H7 (cell line): ENCODE results near the gene SCRT2. TPM values are rescaled to one million over a fixed set of nuclear protein-coding genes. Genes with fewer than 3 reads are reported as not detected.

Source experiments
- DNase-seq: peaks from one replicate; pipeline ENCODE4 v3.0.0; 2012
- H3K27me3 ChIP-seq: 2 replicates; pipeline ENCODE4 v1.6.0; 2011; ENCODE audit warnings: mild to moderate bottlenecking, low read length; ENCODE audit not compliant: control insufficient read depth, insufficient read depth
- H3K36me3 ChIP-seq: replicated peaks from 2 replicates; pipeline ENCODE4 v1.5.1; 2011; ENCODE audit warnings: low read length; ENCODE audit not compliant: control insufficient read depth, insufficient read depth
- H3K4me3 ChIP-seq: 2 replicates; pipeline ENCODE4 v1.5.1; 2011; ENCODE audit warnings: low read depth, mild to moderate bottlenecking, control low read depth, low read length, moderate library complexity; ENCODE audit not compliant: insufficient read depth
- total RNA-seq: library from RNA; depleted of rRNA; stranded (reverse); fragments of >200 nt; shearing (Covaris generic); gene quantifications from 2 replicates; pipeline ENCODE4 v1.2.3, GENCODE V29; 2014

The SCRT2 gene
- total RNA-seq, 1 experiment from 2014 or later, result 0.03 TPM

DNA sequence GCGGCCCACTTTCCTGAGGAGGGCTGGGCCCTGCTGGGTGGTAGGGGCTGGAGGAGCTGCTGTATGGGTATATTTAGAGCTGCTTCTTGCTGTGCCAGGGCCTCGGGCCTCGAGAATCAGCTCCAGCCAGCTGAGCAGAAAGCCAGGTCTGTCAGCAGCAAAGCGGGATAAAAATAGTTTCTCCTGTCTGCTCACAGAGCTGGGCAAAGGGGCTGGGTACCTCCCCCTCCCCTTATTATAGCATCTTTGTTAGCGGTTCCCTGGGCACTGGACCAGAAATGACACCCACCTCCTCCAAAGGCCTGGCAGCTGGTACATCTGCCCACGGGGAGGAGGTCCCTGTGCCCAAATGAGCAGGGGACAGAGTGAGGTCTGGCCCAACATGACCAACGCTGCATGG lies 6.0 kb downstream of the SCRT2 start:
- Histone ChIP-seq H3K4me3 (no peak overlapping the region), H3K27me3 (peaks cover 17% of the 10 kb centered on the region), H3K36me3 (no peaks in the 10 kb centered on the region)
- DNase-seq, result no peak

DNA sequence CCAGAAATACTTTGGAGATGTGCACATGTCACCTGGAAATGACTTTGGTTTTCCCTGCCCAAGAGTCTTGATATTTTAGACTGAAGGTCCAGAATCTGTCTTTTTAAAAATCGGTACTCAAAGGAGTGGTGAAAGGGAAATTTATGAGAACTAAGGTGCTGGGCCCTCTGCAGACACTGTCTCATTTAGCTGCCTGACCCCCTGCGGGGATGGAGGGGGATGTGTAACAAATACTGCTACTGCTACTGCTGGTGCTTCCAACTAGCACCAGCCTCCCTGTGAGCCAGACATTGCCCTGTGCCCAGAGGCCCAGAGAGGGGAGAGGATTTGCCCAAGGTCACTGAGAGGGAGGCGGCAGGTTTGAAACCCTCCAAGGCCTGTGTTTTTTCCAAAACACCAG lies 7.0 kb downstream of the SCRT2 start:
- Histone ChIP-seq H3K27me3 (peaks cover 16% of the 10 kb centered on the region; the same call in 1 of the 2 replicates), H3K36me3 (no peaks in the 10 kb centered on the region), H3K4me3 (no peak overlapping the region)
- no peak for DNase-seq

- Histone ChIP-seq H3K27me3 (peaks cover 16% of the 10 kb centered on the region; the same call in 1 of the 2 replicates), H3K4me3 (no peak overlapping the region)
These were observed 7.6 kb downstream of the SCRT2 start for GRCh38 chr20:668050-668449.

DNA sequence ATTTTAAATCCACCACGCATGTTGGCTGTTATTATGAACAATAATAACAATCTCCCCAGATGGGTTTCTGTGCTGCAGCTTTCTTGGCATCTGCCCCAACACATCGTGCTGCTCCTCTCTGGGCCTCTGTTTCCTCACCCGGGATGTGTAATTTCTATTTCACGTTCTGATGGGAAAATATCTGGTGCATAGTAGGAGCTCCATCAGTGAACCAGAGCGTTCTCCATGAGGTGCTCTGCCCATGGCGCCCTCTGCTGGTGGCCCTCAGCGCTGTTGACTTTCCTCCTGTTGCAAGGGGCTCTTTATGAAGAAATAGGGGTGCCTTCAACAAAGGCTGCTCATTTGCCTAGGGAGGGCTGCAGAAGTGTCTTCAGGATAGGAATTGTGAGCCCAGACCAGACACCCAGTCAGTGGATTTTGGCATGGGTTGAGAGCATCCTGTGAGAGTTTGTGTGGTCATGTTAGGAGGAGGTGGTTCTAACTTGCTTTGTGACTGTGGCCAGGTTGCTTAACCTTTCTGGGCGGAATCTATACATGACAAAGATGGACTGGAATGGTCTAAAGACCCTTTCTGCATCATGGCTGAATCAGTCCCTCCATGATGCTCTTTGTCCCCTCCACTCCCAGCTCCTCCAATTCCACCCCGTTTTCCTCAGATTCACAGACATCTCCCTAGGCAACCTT lies 8.1 kb downstream of the SCRT2 start:
- Histone ChIP-seq H3K4me3 (no peak overlapping the region), H3K36me3 (no peaks in the 10 kb centered on the region), H3K27me3 (peaks cover 19% of the 10 kb centered on the region; the same call in 1 of the 2 replicates)
- DNase-seq, result peak; percentile 89

More at GRCh38 chr20:668050-668449, 7.6 kb downstream of the SCRT2 start:
- H3K36me3 ChIP-seq, result no peaks in the 10 kb centered on the region
- no peak for DNase-seq

DNA sequence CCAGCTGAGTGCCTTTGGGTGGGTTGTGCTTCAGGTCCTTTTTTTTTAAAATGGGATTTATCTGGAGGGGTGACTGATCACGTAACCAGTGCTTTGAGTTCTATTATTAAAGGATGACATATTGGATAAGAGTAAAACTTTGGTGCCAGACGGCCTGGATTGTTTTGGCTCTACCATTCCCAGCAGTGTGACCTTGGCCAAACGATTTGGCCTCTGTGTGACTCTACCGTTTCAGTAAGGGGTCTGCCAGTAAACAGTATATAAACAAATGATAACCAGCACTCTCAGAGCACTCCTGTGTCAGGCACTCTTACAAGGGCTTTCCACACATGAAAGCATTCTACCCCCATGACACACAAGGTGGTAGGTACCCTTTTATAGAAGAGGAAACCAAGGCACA lies 8.7 kb downstream of the SCRT2 start:
- no peak overlapping the region for H3K4me3 ChIP-seq
- peaks cover 19% of the 10 kb centered on the region; the same call in 1 of the 2 replicates for H3K27me3 ChIP-seq
- H3K36me3 ChIP-seq, result no peaks in the 10 kb centered on the region
- DNase-seq, result no peak

DNA sequence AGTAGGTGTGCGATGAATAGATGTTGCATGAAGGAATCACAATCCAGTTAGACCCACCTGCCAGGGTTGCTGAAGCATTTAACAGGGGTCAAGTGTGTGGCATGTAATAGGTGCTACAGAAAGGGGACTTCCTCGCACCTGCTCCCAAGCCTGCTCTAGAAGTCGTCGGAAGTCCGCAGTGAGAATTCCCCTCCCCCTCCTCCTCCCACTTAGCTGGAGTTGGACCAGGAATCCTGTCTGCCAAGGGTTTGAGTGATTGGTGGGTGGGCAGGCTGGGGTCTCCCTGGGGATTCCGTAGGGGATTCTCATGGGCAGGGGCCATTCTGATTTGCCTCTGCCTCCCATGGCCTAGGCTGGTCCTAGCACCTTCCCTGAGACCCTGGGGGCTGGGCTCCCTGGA lies 10.3 kb downstream of the SCRT2 start:
- DNase-seq, result no peak
- H3K27me3 ChIP-seq, result peaks cover 19% of the 10 kb centered on the region; the same call in 1 of the 2 replicates
- no peaks in the 10 kb centered on the region for H3K36me3 ChIP-seq

DNA sequence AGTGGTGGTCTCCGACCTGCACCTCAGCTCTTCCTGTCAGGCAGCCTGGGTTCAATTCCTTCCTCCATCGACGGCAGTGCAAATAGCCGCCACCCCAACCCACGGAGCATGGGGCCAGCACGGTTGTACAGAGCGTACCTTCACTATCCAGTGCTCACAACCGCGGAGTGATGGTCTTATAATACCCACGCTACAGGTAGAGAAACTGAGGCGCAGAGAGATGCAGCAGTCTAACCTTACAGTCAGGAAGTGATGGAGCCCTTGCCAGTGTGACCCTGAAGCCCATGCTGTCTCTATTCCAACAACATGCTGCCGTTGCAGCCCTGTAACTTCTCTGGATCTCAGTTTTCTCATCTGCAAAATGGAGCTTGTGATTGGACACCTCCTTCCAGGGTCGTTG lies 11.0 kb downstream of the SCRT2 start:
- peaks cover 19% of the 10 kb centered on the region; the same call in 1 of the 2 replicates for H3K27me3 ChIP-seq
- no peaks in the 10 kb centered on the region for H3K36me3 ChIP-seq
- DNase-seq, result no peak
- no peak overlapping the region for H3K4me3 ChIP-seq

More for the DNA sequence above, 10.3 kb downstream of the SCRT2 start:
- H3K4me3 ChIP-seq, result no peak overlapping the region

GRCh38 chr20:664151-664550 lies 11.5 kb downstream of the SCRT2 start:
- peak; percentile 73 for DNase-seq
- Histone ChIP-seq H3K27me3 (peaks cover 19% of the 10 kb centered on the region; the same call in 1 of the 2 replicates), H3K36me3 (no peaks in the 10 kb centered on the region), H3K4me3 (no peak overlapping the region)

DNA sequence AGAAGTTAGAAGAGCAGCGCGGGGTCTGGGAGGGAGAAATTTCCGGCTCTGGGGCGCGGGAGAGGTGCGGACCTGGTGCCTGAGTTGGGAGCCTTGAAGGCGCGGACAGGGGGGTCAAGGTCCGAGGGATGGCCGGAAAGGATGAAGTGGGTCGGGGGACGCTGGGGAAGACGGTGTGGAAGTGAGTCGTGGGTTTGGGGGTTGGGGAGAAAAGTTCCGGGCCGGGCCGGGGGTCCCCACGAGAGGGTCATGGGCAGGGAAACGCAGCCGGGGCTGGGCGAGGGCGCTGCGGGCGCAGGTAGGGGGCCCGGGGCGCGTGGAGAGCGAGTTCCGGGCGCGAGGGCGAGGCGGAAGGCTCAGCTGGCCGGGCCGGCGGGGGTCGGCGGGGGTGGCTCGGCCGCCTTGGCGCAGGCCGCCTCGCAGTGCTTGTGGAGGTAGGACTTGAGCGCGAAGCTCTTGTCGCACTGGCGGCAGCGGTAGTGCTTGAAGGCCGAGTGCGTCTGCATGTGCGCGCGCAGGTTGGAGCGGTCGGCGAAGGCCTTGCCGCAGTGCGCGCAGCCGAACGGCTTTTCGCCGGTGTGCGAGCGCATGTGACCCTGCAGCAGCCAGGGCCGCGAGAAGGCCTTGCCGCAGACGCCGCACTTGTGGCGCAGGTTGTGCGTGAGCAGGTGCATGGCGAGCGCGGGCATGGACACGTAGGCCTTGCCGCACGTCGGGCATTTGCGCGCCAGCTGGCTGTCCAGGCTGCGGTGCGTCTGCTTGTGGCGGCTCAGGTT lies 12.1 kb downstream of the SCRT2 start:
- no peaks in the 10 kb centered on the region for H3K36me3 ChIP-seq
- no peak overlapping the region; the same call in 1 of the 2 replicates for H3K4me3 ChIP-seq
- DNase-seq, result no peak
- peaks cover 19% of the 10 kb centered on the region; the same call in 1 of the 2 replicates for H3K27me3 ChIP-seq

GRCh38 chr20:662277-663192 lies 13.1 kb downstream of the SCRT2 start:
- H3K27me3 ChIP-seq, result peaks cover 19% of the 10 kb centered on the region; the same call in 1 of the 2 replicates
- H3K36me3 ChIP-seq, result no peaks in the 10 kb centered on the region

DNA sequence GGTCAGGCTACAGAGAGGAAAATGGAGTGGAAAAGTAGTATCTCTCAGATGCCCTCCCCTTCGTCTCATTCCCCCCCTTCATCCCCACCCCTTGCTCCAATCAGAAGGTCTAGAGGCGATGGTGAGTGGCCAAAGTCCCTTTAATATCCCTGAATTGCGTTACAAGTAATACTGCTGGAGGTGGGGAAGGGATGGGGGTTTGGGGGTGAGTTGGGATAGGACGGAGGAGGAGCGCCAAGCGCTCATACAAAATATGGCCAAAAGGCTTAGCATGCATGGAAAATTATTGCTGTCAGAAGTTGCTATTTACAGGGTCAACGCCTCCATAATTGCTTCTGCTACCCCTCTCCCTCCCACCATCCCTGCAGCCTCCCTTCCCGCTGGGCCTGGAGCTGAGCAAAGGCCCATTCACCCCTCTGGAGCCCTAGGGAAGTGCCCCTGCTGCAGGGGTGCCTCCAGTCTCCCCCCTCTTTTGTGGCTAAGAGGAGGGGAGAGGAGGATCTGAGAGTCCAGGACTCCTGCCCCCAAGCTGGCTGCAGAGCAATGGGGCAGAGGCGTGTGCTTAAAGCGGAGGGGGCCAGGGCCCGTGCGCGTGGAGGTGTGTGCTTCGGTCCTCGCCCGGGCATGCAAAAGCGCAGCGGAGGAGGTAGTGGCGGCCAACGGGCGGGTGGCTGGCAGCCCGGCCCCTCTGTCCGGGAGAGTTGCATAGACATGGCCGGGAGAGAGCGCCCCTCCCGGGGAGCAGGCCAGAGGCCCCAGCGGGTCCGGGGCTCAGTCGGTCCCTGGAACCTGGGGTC lies 13.9 kb downstream of the SCRT2 start:
- Histone ChIP-seq H3K4me3 (no peak overlapping the region; the same call in 1 of the 2 replicates), H3K27me3 (peaks cover 19% of the 10 kb centered on the region; the same call in 1 of the 2 replicates), H3K36me3 (no peaks in the 10 kb centered on the region)
- DNase-seq, result peak; percentile 89

More at GRCh38 chr20:662277-663192, 13.1 kb downstream of the SCRT2 start:
- H3K4me3 ChIP-seq, result no peak overlapping the region
- DNase-seq, result no peak

DNA sequence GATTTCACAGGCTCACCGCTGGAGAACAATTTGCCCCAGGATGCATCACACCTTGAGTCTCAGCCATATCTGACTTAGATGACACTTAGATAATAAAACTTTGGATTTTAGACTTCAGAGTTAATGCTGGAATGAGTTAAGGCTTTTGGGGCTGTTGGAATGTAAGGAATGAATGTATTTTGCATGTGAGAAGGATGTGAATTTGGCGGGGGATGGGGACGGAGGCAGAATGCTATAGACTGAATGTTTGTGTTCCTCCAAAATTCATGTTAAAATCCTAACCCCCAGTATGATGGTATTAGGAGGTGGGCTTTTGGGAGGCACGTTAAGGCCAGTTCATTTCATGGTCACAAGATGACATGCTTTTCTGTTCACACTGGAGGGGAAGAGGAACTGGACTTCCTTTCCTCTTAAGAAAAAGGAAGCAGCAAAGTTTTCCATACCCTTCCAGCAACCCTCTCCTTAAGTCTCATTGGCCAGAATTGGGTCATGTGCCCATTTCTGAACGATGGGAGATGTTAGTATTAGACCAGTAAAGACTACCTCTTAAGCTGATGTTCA lies 16.8 kb downstream of the SCRT2 start:
- peaks cover 8% of the 10 kb centered on the region; the same call in 1 of the 2 replicates for H3K27me3 ChIP-seq
- H3K4me3 ChIP-seq, result no peak overlapping the region
- DNase-seq, result no peak
- no peaks in the 10 kb centered on the region for H3K36me3 ChIP-seq

GRCh38 chr20:658202-658601 lies 17.4 kb downstream of the SCRT2 start:
- no peak for DNase-seq
- H3K27me3 ChIP-seq, result peaks cover 5% of the 10 kb centered on the region; the same call in 1 of the 2 replicates
- H3K4me3 ChIP-seq, result no peak overlapping the region
- no peaks in the 10 kb centered on the region for H3K36me3 ChIP-seq
